ENCODE results near the gene PREP.

PREP gene

GRCh38 chr6:105391705-105392104 is 11.2 kb downstream of the PREP start:
- no peak for DNase-seq

- DNase-seq, result no peak
Measured at GRCh38 chr6:105389543-105389942, 13.3 kb downstream of the PREP start.

GRCh38 chr6:105388392-105388791 is 14.5 kb downstream of the PREP start:
- no peak for DNase-seq

- no peak for DNase-seq
Measured at GRCh38 chr6:105384004-105384403, 18.9 kb downstream of the PREP start.

- DNase-seq, result no peak
Measured at GRCh38 chr6:105382958-105383357, 19.9 kb downstream of the PREP start.

GRCh38 chr6:105382496-105382895 is 20.4 kb downstream of the PREP start:
- no peak for DNase-seq

GRCh38 chr6:105380634-105381033 is 22.2 kb downstream of the PREP start:
- no peak for DNase-seq

- DNase-seq, result no peak
Measured at GRCh38 chr6:105375797-105376196, 27.1 kb downstream of the PREP start.

GRCh38 chr6:105374010-105374420 is 28.9 kb downstream of the PREP start:
- no peak for DNase-seq

GRCh38 chr6:105373481-105373880 is 29.4 kb downstream of the PREP start:
- DNase-seq, result no peak

- DNase-seq, result no peak
Measured at GRCh38 chr6:105372849-105373182, 30.1 kb downstream of the PREP start.

- DNase-seq, result no peak
Measured at GRCh38 chr6:105372142-105372848, 30.6 kb downstream of the PREP start.

- no peak for DNase-seq
Measured at GRCh38 chr6:105370351-105370750, 32.5 kb downstream of the PREP start.

GRCh38 chr6:105369145-105369544 is 33.7 kb downstream of the PREP start:
- no peak for DNase-seq

GRCh38 chr6:105364243-105364642 is 38.6 kb downstream of the PREP start:
- DNase-seq, result no peak

GRCh38 chr6:105363100-105363754 is 39.7 kb downstream of the PREP start:
- no peak for DNase-seq

GRCh38 chr6:105359419-105360370 is 43.2 kb downstream of the PREP start:
- no peak for DNase-seq

GRCh38 chr6:105357165-105357564 is 45.7 kb downstream of the PREP start:
- DNase-seq, result no peak

GRCh38 chr6:105352037-105352617 is 50.8 kb downstream of the PREP start:
- no peak for DNase-seq

- DNase-seq, result no peak
Measured at GRCh38 chr6:105348897-105349296, 54.0 kb downstream of the PREP start.

- no peak for DNase-seq
Measured at GRCh38 chr6:105346052-105346451, 56.8 kb downstream of the PREP start.

- no peak for DNase-seq
Measured at GRCh38 chr6:105345506-105345905, 57.4 kb downstream of the PREP start.

- no peak for DNase-seq
Measured at GRCh38 chr6:105344881-105345370, 58.0 kb downstream of the PREP start.

Data from RPMI8226 (cell line).